Measurements from ENCODE around the gene ZDHHC14.
"Not testable (repeated sequence)": the region's sequence is repeated elsewhere in the genome, so short reads cannot be mapped to it uniquely, and the experiment has no call there.

ZDHHC14 gene

DNA sequence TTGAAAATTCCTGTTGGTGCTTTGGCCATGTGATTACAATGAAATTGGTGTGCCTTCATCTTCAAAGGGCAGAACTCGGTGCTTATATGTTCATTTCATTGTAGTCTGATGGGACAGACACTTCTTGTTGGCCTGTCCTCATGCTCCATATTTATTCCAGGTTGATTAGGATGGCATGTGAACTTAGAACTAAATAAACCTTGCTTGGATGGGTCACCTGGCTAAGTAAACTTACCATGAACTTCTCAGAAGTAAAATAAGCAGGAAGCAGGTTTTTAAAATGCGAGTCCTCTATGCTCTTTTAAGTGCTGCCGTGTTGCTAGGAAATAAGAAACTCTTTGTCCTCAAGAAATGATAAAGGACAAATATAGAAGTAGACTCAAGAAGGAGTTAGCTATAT is 26.7 kb downstream of the ZDHHC14 start:
- no peak for DNase-seq

DNA sequence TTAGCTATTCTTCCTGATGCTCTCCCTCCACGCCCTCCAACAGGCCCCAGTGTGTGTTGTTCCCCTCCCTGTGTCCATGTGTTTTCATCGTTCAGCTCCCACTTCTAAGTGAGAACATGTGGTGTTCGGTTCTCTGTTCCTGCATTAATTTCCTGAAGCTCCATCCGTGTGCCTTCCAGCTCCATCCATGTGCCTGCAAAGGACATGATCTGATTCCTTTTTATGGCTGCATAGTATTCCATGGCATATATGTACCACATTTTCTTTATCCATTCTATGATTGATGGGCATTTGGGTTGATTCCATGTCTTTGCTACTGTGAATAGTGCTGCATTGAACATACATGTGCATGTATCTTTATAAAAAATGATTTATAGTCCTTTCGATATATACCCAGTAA is 27.4 kb downstream of the ZDHHC14 start:
- not testable (repeated sequence) for DNase-seq

DNA sequence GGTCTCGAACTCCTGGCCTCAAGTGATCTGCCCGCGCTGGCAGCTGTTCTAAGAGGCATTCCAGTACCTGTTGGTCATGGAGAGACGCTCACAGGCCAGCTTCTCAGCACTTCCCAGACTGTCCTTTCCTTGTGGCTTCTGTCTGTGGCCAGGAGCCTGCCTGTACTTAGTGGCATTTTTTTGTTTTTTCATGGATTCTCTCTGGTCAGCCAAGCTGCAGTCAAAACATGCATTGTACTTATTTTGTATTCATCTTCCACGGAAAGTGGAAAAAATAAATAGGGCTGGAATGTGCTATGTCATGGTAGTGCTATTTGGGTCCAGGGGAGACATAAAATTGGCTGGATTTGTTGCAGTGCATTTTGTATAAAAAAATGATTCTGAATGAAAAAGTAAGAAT is 29.1 kb downstream of the ZDHHC14 start:
- DNase-seq = no peak

DNA sequence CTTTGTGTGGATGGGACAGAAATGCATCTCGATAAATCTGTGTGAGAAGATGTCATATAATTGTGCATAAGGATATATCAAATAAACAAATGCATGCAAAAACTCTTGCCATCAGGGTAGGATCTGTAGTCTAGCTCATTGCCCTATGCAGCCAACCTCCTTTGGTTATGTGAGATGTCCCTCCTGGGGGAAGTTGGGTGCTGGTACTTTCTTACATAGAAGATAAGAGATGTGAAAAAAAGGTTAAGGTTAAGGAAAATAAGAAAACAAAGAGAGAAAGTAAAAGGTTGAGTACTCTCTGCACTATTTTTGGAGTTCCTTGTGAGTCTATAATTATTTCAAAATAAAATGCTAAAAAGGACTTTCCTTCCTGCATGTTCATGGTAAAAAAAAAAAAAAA is 30.4 kb downstream of the ZDHHC14 start:
- no peak for DNase-seq

DNA sequence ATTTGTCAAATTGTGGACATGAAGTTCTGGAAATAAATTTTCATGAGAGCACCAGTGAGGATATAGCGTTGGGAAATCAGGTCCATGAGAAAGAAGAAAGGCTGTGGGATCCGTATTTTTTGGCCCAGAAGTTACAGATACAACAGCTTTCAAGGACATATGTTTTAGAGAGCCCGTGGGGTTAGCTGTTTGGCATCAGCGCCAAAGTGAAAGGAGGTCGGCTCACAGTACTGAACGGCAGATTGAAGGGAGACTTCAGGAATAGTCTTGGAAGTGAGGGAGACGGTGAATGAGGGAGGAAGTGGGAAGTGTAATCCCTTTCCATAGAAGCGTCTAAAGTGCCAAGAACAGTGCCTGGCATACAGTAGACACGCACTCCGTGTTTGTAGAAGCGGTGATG is 31.8 kb downstream of the ZDHHC14 start:
- no peak for DNase-seq

DNA sequence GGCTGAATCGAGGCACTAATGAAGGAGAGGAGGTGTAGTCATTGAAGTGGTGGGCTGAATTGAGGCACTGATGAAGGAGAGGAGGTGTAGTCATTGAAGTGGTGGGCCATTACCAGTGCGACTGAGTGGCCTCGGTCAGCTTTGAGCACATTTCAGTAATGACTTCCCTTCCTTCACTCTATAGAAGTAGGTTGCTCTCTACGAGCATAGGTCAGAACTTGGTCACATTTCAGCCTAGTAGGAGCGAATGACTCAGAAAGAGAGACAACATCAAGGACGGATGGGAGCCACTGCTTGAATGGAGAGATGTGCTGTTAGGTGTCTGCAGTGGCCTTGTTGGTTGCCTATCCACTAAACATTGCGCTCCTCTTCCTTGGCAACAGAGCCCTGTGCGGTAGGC is 39.5 kb downstream of the ZDHHC14 start:
- no peak for DNase-seq

DNA sequence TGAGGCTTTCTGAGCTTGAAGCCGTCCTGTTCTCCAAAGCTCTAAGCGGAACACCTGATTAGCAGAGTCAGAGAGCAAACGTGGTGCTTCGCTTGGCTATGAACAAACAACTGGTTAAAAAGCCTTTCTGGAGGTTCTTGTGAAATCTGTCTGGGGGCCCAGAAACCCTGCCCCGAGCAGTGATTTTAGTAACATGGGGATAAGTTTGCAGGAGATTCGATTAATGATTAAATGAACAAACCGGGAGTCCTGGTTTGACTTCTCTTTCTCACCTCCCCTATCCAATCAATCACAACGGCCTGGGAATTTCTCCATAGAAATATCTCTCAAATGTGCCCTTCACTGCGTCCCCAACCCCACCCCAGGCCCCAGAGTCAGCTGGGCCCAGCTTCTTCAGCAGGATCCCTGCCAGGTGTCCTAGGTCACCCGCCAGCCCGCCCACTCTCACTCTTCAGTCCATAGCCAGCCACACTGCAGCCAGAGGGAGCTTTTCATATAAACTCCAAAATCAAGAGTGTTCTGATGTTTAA is 43.6 kb downstream of the ZDHHC14 start:
- no peak for DNase-seq

DNA sequence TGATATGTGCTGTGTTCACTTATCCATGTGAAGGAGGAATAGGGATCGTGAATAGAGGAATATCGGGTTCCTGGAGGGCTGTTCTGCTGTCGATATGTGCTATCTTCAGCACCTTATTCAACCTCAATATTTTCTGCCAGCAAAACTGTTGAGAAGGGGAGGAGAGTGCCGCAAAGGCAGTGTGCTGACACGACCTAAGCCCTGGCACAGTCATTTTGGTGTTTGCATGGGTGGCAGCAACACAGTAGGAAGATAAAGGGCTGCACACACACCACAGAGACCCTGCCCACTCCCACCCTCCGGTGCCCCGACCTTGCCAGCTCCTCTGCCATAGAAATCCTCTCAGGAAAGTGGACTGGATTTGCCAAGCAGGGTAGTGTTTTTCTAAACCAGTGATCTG is 47.0 kb downstream of the ZDHHC14 start:
- DNase-seq = no peak

DNA sequence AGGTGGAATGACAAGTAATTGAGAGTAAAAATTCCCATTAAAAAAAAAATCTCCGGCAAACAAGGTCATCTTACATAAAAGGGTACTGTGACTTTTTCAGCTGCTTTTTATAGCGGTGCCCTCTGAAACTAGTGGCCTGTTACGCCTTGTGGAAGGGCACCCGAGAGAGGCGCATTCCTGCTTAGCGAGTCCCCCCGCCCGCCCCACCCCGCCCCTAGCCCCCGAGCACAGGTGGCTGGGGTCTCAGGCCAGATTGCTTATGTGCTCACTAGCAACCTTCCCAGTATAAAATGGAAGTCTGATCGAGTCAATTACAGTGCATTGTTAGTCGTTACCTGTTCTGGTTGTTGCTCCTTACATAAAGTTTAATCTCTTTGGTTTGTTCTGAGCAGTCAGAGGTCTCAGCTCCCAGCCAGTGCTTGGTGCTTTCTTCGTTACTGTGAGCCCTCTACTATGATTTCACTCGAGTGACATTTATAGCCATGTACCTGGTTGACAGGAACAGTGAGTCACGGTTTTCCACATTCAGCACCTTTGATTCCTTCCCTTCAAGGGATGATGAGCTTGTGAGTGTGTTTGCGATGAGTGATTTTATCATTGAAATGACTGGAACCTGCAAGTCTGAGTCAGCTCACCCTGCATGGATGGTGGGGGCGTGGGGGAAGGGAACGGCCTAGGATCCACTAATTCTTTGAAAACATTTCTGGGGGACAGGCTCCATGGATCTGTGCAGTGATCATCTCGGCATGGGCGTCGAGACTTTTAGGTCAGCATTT is 47.6 kb downstream of the ZDHHC14 start:
- DNase-seq = peak in 1 of 5 donors; percentile 45

DNA sequence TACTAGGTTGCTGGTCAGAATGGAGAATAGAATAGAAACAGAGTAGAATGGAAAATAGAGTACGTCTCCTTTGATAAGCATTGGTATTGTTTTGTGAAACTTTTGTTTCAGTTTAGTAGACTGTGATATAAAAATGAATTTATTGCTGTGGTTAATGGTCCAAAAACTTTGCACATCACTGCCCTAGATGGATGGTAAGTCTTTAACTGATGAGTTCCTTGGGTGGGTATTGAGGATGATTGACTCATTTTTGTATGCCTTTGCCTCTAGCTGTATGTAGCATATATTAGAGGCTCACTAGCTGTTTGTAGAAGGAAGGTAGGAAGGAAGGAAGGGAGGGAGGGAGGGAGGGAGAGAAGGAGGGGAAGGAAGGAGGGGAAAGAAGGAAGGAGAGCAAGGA is 48.3 kb downstream of the ZDHHC14 start:
- DNase-seq = no peak

DNA sequence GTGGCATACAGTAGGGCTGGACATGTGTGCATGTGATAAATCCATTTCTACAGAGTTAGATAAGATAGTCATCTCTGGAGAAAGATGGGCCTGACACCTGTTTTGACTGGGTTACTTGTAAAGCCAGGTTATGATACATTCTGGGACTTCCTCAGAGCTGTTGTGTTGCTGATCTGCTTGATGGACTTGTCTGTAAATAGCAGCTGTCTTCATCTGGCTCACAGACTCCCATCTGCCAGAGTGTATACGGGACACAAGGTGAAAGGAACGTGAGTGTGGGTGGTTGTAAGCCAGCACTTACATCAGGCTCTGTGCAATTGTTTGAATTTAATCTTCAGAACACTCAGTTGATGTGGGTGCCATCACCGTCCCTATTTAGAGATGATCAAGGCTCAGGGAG is 49.8 kb downstream of the ZDHHC14 start:
- DNase-seq = peak in 1 of 5 donors; percentile 12

DNA sequence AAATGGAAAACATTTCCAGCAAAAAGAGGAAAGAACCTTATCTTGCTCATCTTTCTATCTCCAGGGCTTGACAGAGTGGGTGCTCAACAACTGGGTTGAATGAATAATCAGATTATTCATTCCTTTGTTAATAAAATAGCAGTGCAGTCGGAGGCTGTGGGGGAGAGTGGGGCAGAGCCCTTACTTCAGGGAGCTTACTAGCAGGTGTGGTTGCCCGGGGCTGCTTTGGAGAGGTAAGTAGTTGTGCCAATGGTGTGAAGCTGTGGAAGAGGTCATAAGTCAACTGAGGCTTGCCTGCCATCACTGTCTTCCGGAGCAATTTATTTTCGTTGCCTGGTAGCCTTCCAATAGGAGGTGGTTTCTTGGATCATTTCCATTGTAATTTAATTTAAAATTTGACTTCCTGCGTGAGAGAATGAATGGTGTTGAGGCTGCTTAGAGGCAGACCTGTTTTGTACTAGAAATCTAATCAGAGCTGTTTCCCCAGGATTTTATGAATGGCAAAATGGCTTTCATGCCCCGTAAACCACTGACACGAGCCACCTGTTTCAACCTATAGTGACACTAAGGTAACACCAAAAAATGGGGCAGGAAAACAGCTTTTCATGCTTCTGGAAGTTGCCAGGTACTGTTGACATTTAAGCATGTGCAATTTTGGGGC is 51.4 kb downstream of the ZDHHC14 start:
- DNase-seq = no peak

DNA sequence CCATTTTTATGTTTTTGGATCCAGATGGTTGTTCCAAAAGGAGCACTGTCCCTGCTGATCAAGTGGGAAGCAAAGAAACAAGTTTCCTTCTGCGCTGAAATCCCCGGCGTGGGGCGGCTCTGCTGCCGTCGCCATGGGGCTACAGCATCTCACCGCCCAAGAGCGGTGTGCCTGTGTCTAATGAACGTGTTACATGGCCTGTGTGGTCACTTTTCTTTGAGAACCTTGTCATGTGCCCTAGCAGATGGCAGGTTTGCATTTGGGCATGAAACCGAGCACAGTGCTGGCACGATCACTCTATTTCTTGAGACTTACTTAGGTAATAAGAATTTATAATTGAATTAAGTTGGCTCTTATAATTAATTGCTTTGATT is 51.9 kb downstream of the ZDHHC14 start:
- DNase-seq = no peak

DNA sequence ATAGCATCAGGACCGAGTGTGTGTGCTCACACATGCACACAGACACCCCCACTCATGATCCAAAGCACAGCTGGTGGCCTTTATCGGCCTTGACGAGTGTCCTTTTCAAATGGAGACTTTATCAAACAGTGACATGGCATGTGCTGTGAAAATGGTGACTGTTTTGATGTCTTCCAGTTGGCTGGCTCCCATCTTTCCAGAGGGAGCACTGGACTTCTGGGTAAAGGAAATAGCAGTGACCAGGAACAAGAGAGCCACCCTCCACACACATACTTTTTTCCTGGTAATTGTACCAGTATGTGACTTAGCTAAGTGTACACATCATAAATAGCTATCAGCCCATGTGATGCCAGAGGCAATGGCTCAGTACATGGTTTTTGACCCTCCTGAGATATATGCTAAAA is 52.7 kb downstream of the ZDHHC14 start:
- no peak for DNase-seq

DNA sequence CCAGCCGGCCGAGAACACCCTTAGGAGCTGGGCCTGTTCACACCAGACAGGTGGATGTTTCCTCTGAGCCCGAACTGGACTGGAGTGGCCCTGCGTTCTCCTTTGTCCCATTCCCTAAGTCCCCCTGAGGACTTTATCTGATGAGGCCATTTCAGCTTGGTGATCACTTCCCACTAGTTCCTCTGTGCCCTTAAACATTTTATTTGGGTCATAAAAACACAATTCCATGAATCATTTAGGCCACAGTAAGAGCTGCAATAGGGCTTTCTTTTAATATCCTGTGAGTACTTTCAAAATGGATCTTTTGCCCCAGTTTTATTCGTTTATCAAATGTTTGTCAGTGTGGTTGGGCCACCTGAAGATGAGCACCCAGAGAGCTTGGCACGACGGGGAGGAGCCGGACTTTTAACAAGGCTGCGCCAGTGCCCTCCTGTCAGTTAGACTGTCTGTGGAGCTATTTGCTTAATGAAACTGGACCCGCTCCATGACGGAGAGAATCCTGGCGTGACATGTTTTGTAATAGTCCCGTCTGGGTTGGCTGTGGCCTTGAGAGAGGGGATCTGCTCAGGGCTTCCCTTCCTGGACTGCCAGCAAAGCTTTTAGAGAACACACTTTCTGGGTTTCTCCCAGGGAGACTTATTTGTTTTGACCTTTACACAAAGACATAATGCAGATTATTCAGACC is 53.5 kb downstream of the ZDHHC14 start:
- no peak for DNase-seq

DNA sequence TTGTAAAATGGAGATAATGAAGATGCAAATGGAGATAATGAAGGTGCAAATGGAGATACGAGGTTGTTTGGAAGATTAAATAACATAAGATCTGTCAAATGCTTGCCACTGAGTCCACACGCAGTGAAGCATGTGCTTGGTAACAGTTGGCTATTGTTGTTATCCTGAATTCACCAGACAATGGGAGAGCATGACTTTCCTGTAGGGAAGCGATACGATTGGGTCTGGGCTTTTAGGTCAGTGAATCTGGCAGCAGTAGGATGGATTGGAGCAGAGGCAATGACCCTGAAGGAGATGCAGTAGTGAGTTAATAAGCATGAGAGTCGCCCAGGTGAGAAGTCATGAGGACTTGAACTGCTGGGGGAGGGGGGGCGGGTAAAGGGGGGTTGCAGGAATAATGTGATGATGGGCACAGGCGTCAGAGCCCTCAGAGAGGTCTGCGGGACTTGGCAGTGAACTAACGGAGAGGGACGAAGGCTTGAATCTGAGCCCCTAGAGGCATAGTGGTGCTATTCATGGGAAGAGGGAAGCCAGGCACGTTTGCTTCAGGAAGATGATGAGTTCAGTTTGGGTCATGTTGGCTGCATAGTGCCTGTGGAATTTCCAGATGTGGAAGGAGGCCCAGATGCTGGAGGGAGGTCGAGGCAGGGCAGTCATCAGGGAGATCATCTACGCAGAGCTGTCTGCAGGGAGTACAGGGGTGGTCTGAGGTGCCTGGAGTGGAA is 55.4 kb downstream of the ZDHHC14 start:
- no peak for DNase-seq

DNA sequence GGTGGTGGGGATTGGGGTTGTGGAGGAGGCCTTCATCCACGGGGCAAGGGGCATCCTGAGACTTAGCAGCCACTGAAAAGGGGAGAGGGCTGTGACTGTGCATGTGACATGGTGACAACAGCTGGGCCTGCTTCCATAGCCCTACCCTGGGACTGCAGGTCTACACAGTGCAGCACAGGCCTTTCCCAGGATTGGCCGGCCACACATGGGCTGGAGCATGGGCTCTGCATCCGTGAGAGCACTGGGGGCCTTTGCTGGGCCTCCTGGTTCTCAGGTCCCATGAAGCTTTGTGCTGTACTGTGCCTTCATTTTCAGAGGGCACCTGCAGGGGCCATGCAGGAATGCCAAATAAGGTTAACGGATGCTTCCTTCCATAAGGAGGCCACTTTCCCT is 56.0 kb downstream of the ZDHHC14 start:
- DNase-seq = no peak

DNA sequence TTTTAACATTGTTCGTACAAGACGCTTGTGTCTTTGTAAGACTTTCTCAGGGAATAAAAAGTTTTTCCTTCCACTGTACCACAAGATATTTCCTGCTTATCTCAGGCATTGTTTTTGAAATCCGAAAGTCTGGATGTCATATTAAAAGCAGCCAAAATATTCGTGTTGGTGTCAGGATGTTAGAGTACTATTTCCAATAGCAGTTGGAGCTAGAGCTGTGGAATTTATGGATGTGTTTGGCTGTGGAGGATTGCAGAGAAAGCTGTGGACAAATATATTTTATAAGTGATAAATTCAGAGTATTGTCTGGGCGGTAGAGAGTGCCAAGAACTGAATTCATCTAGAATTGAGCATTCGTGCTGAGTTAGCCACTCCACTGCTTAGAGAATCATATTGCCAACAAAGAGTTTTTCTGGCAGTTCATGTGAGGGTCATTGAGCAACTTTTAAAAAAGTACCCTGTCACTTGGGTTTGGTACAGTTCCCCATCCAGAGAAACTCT is 57.7 kb downstream of the ZDHHC14 start:
- no peak for DNase-seq

DNA sequence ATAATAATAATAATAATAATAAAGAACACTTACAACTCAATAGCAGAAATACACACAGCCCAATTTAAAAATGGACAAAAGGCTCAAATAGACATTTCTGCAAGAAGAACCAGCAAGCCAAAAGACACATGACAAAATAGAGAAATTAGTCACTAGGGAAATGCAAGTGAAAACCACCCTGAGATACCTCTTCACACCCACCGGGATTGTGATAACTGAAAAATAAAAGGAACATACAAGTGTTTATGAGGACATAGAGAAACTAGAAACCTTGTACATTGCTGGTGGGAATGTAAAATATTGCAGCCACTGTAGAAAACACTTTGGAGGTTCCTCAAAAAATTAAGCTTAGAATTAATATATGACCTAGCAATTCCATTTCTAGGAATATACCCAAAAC is 59.2 kb downstream of the ZDHHC14 start:
- DNase-seq = no peak

DNA sequence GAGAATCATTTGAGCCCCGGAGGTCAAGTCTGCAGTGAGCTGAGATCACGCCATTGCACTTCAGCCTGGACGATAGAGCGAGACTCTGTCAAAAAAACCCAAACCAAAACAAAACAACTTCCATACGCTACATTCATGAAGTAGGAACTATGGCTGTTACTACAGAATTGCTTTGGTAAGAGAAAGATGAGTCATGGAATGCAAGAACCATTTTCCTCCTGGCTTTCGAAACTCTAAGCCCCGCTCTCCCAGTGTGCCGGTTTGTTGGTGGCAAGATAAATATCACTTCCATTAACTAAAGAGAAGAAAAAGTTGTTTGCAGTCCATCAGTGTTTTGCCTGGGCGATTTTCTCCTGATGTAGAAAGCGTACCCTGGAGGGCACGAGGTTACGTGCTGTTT is 61.3 kb downstream of the ZDHHC14 start:
- DNase-seq = no peak

DNA sequence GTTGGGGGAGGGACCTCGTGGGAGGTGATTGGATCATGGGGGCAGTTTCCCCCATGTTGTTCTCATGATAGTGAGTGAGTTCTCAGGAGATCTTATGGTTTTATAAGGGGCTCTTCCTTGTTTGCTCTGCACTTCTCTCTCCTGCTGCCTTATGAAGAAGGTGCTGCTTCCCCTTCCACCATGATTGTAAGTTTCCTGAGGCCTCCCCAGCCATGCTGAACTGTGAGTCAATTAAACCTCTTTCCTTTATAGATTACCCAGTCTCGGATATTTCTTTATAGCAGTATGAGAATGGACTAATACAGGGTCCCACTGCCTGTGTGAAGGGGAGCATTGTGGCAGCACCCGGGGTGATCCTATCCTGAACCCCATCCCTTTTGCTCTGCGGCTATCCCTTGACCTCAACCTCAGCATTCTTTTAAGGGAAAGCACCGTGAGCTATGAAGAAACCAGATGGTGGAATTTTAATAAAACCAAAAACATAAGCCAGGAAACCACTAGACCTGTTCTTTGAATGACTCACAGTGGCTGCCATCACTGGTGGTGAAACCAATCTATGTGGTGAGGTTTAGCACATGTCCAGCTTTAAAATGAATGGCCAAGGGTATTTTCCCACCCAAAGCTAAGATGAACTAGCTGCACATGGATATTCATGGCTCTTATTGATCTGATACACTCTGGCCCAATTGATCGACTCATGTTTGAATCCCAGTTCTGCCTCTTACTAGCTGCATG is 62.2 kb downstream of the ZDHHC14 start:
- DNase-seq = peak in 1 of 5 donors; percentile 48
